HCT116 (cell line): ENCODE results near the gene PGLYRP4. TPM values are rescaled to one million over a fixed set of nuclear protein-coding genes. Genes with fewer than 3 reads are reported as not detected.

Experiments
- ATAC-seq: fragments of 200-7000 bp; cut with Tn5 transposase; 2 replicates; pipeline ENCODE4 v1.9.1; 2020; ENCODE audit warnings: mild to moderate bottlenecking, moderate library complexity
- BruUV-seq: library from RNA; stranded (reverse); fragments of 400-500 nt; replicated peaks from 2 replicates; lab custom pipeline; 2021; lab: Mats Ljungman, UMichigan
- CTCF ChIA-PET: fragments of 300-600 bp; sonication (Branson Sonifier 250); formaldehyde crosslinking; loops from one replicate; lab custom pipeline; 2021; ENCODE audit warnings: antibody characterized with exemption; lab: Charles Lee
- POLR2A ChIA-PET: fragments of 300-600, 350-600 bp; sonication (Branson Sonifier 250); formaldehyde crosslinking; loops from one replicate; lab custom pipeline; 2021; ENCODE audit warnings: antibody characterized with exemption; lab: Charles Lee
- RAD21 ChIA-PET, 2 experiments: fragments of 300-600 bp; sonication (Branson Sonifier 250); formaldehyde crosslinking; loops; one replicate each; lab custom pipeline; 2023; ENCODE audit warnings: low total read pairs in 2 of 2; ENCODE audit not compliant: uncharacterized antibody in 2 of 2, unreplicated experiment in 2 of 2, low non-redundant PET in 1 of 2; lab: Charles Lee
- DNase-seq: peaks from one replicate; pipeline ENCODE4 v3.0.0-alpha.2; 2010; ENCODE audit warnings: low read depth, low spot score
- H2AFZ ChIP-seq: fragments of 200-600 bp; shearing (Covaris generic), sonication (generic); 2 replicates; pipeline ENCODE4 v1.6.1; 2017; ENCODE audit warnings: low read depth, mixed run types, mixed read lengths, antibody characterized with exemption, low read length; ENCODE audit not compliant: poor library complexity, severe bottlenecking
- H3K27ac ChIP-seq: 2 replicates; pipeline ENCODE4 v1.5.1; 2012; ENCODE audit warnings: low read depth, low read length
- H3K27me3 ChIP-seq: fragments of 200-600 bp; sonication (generic); 2 replicates; pipeline ENCODE4 v1.6.1; 2016; ENCODE audit warnings: mixed run types, low read length, mixed read lengths; ENCODE audit not compliant: insufficient read depth
- H3K36me3 ChIP-seq, 2 experiments: fragments of 200-500 bp in 1 of 2; fragments of 200-600 bp in 1 of 2; sonication (Bioruptor generic) in 1 of 2; sonication (generic) in 1 of 2; 2 replicates each; pipeline versions ENCODE4 v1.5.1 to v1.6.1; 2014 to 2016; ENCODE audit warnings: low read length in 2 of 2, inconsistent platforms in 1 of 2, mixed read lengths in 1 of 2, mixed run types in 1 of 2; ENCODE audit not compliant: insufficient read depth in 2 of 2, control insufficient read depth in 1 of 2
- H3K4me1 ChIP-seq, 2 experiments: fragments of 200-600 bp in 1 of 2; sonication (generic) in 1 of 2; 2 replicates each; pipeline versions ENCODE4 v1.5.1 to v1.6.1; 2012 to 2017; ENCODE audit warnings: low read length in 2 of 2, inconsistent platforms in 1 of 2, mild to moderate bottlenecking in 1 of 2, mixed read lengths in 1 of 2, mixed run types in 1 of 2, moderate library complexity in 1 of 2; ENCODE audit not compliant: insufficient read depth in 2 of 2, control insufficient read depth in 1 of 2
- H3K4me2 ChIP-seq: fragments of 200-600 bp; sonication (generic); 2 replicates; pipeline ENCODE4 v1.6.1; 2017; ENCODE audit warnings: mixed run types, low read length, mixed read lengths
- H3K4me3 ChIP-seq, 2 experiments: fragments of 200-600 bp in 1 of 2; sonication (generic) in 1 of 2; replicated peaks in 1 of 2; 2 replicates each; pipeline ENCODE4 v1.5.1; 2011 to 2016; ENCODE audit warnings: low read length in 2 of 2, control low read depth in 1 of 2, low read depth in 1 of 2, mild to moderate bottlenecking in 1 of 2, mixed read lengths in 1 of 2, mixed run types in 1 of 2
- H3K79me2 ChIP-seq: fragments of 200-600 bp; sonication (generic); 2 replicates; pipeline ENCODE4 v1.6.1; 2017; ENCODE audit warnings: mild to moderate bottlenecking, mixed run types, low read length, moderate library complexity, mixed read lengths; ENCODE audit not compliant: insufficient read depth
- H3K9ac ChIP-seq: fragments of 200-600 bp; sonication (generic); 2 replicates; pipeline ENCODE4 v1.6.1; 2016; ENCODE audit warnings: low read length, mixed read lengths
- H3K9me2 ChIP-seq: fragments of 200-600 bp; sonication (generic), shearing (Covaris generic); 2 replicates; pipeline ENCODE4 v1.6.1; 2017; ENCODE audit warnings: mixed run types, mild to moderate bottlenecking, moderate library complexity; ENCODE audit not compliant: insufficient read depth
- H3K9me3 ChIP-seq, 2 experiments: fragments of 200-500 bp in 1 of 2; fragments of 200-600 bp in 1 of 2; sonication (Bioruptor generic) in 1 of 2; sonication (generic) in 1 of 2; 2 replicates each; pipeline ENCODE4 v1.6.1; 2014 to 2017; ENCODE audit warnings: low read length in 2 of 2, mixed read lengths in 2 of 2, inconsistent platforms in 1 of 2, low read depth in 1 of 2, mild to moderate bottlenecking in 1 of 2, mixed run types in 1 of 2, moderate library complexity in 1 of 2; ENCODE audit not compliant: control insufficient read depth in 1 of 2, insufficient read depth in 1 of 2
- H4K20me1 ChIP-seq: fragments of 200-600 bp; sonication (generic), shearing (Covaris generic); 2 replicates; pipeline ENCODE4 v1.6.1; 2017; ENCODE audit warnings: mixed run types, mild to moderate bottlenecking, moderate library complexity; ENCODE audit not compliant: insufficient read depth
- ATF3 ChIP-seq: IDR thresholded peaks from 2 replicates; pipeline ENCODE4 v1.6.1; 2012
- CBX3 ChIP-seq: IDR thresholded peaks from 2 replicates; pipeline ENCODE4 v1.6.1; 2012; ENCODE audit warnings: low read depth
- CEBPB ChIP-seq: IDR thresholded peaks from 2 replicates; pipeline ENCODE4 v1.6.1; 2012; ENCODE audit warnings: low read depth
- ELF1 ChIP-seq: IDR thresholded peaks from 2 replicates; pipeline ENCODE4 v1.6.1; 2012; ENCODE audit warnings: low read depth, borderline replicate concordance
- EZH2 ChIP-seq: fragments of 200-600 bp; sonication (generic); IDR thresholded peaks from 2 replicates; pipeline ENCODE4 v1.6.1; 2017; ENCODE audit warnings: antibody characterized with exemption, mixed run types
- EZH2phosphoT487 ChIP-seq: fragments of 200-600 bp; IDR thresholded peaks from 2 replicates; pipeline ENCODE4 v1.6.1; 2018; ENCODE audit warnings: antibody characterized with exemption, borderline replicate concordance
- JUND ChIP-seq: IDR thresholded peaks from 2 replicates; pipeline ENCODE4 v1.6.1; 2012
- MAX ChIP-seq: IDR thresholded peaks from 2 replicates; pipeline ENCODE4 v1.6.1; 2012
- POLR2AphosphoS5 ChIP-seq: IDR thresholded peaks from 2 replicates; pipeline ENCODE4 v1.6.1; 2011; ENCODE audit warnings: mild to moderate bottlenecking, low read depth, low read length, moderate library complexity
- RAD21 ChIP-seq: IDR thresholded peaks from 2 replicates; pipeline ENCODE4 v1.6.1; 2012; ENCODE audit warnings: low read depth, mild to moderate bottlenecking
- REST ChIP-seq: IDR thresholded peaks from 2 replicates; pipeline ENCODE4 v1.6.1; 2012; ENCODE audit warnings: low read depth
- SIN3A ChIP-seq: IDR thresholded peaks from 2 replicates; pipeline ENCODE4 v1.6.1; 2012; ENCODE audit warnings: low read depth
- SP1 ChIP-seq: IDR thresholded peaks from 2 replicates; pipeline ENCODE4 v1.6.1; 2012; ENCODE audit warnings: low read depth
- SRF ChIP-seq: IDR thresholded peaks from 2 replicates; pipeline ENCODE4 v1.6.1; 2012; ENCODE audit warnings: low read depth
- TCF7L2 ChIP-seq: IDR thresholded peaks from 2 replicates; pipeline ENCODE4 v1.7.0; 2011; ENCODE audit warnings: borderline replicate concordance, inconsistent platforms; ENCODE audit not compliant: insufficient read depth, insufficient read length; ENCODE audit errors: extremely low read depth
- YY1 ChIP-seq: IDR thresholded peaks from 2 replicates; pipeline ENCODE4 v1.6.1; 2011; ENCODE audit warnings: low read length, low read depth, moderate library complexity, mild to moderate bottlenecking; ENCODE audit not compliant: insufficient replicate concordance; ENCODE audit errors: extremely low read depth
- ZBTB33 ChIP-seq: IDR thresholded peaks from 2 replicates; pipeline ENCODE4 v1.6.1; 2011; ENCODE audit warnings: mild to moderate bottlenecking, low read length, moderate library complexity; ENCODE audit not compliant: insufficient replicate concordance; ENCODE audit errors: extremely low read depth
- ZFX ChIP-seq: fragments of 450-650 bp; IDR thresholded peaks from 2 replicates; pipeline ENCODE4 v1.6.1; 2017
- ZNF274 ChIP-seq: fragments of 200-500 bp; sonication (Bioruptor generic); IDR thresholded peaks from 2 replicates; pipeline ENCODE4 v1.6.1; 2014; ENCODE audit warnings: mild to moderate bottlenecking, low read depth, low read length, inconsistent platforms
- intact Hi-C: fragments of 100-400 bp; cut with micrococcal nuclease; formaldehyde crosslinking; loops from 2 replicates; pipeline ENCODE4 v1.10.0; 2022
- total RNA-seq: library from RNA; stranded (reverse); gene quantifications from one replicate; pipeline ENCODE4 v1.2.1, GENCODE V29; 2021; ENCODE audit not compliant: unreplicated experiment

The PGLYRP4 gene
- total RNA-seq, 1 experiment from 2014 or later = not detected

GRCh38 chr1:153384958-153385580 lies 36.4 kb upstream of the PGLYRP4 start:
- H3K4me3 ChIP-seq = no peak overlapping the region
- DNase-seq (no peak), ATAC-seq (no peak)
- ChIA-PET CTCF (no interaction called here), RAD21 (no interaction called here), POLR2A (no interaction called here)
- no peak overlapping the region for H3K4me2 ChIP-seq
- no peak overlapping the region for H3K9ac ChIP-seq
- no peaks in the 10 kb centered on the region for H3K9me3 ChIP-seq
- no peaks in the 10 kb centered on the region for H3K79me2 ChIP-seq
- no peaks in the 10 kb centered on the region for H4K20me1 ChIP-seq
- intact Hi-C loops = no loop called here
- no peaks in the 10 kb centered on the region for H3K4me1 ChIP-seq
- no peak overlapping the region for H3K27ac ChIP-seq
- no peak for TF ChIP-seq SIN3A
- TF ChIP-seq REST = no peak
- no peak for TF ChIP-seq YY1
- no peak for TF ChIP-seq EZH2phosphoT487
- TF ChIP-seq ZNF274 = no peak
- TF ChIP-seq ZFX = no peak
- TF ChIP-seq JUND = no peak
- no peak for TF ChIP-seq RAD21
- TF ChIP-seq TCF7L2 = no peak
- TF ChIP-seq POLR2AphosphoS5 = no peak
- no peak for TF ChIP-seq MAX
- TF ChIP-seq ELF1 = no peak
- TF ChIP-seq SRF = no peak
- TF ChIP-seq CEBPB = no peak
- no peak for TF ChIP-seq SP1
- no peak for TF ChIP-seq ZBTB33
- no peak for TF ChIP-seq CBX3
- no peak for TF ChIP-seq EZH2
- TF ChIP-seq ATF3 = no peak
- H3K27me3 ChIP-seq = peaks cover 46% of the 10 kb centered on the region
- no peak overlapping the region for H2AFZ ChIP-seq
- no peaks in the 10 kb centered on the region for H3K9me2 ChIP-seq
- no peaks in the 10 kb centered on the region for H3K36me3 ChIP-seq
- no TSS peak for BruUV-seq
